Measurements from ENCODE around the gene SF3A1. TPM values are rescaled to one million over a fixed set of nuclear protein-coding genes. Genes with fewer than 3 reads are reported as not detected.

The SF3A1 gene
- total and polyA plus RNA-seq, 9 of the 15 experiments (the other 6 are each of a cell fraction or from before 2014, with no cell fraction given), result 6.7 to 228 (median 13.0) TPM

GRCh38 chr22:30390974-30391691 is 34.4 kb upstream of the SF3A1 start:
- H3K4me3 ChIP-seq, result no peak overlapping the region
- no peaks in the 10 kb centered on the region for H3K9me1 ChIP-seq (ENCODE audit: control insufficient read depth, insufficient read depth, low read length)
- no TSS peak for BruUV-seq (replicated peaks)
- H3K36me3 ChIP-seq (ENCODE audit: control insufficient read depth, insufficient read depth, low read length), result no peaks in the 10 kb centered on the region
- no peak overlapping the region; a peak in 1 of 4 replicates for H3K9ac ChIP-seq (ENCODE audit: insufficient read depth in 1 of 2, low read depth in 2 of 2, low read length in 2 of 2)
- H3K4me1 ChIP-seq (replicated peaks in 1 of 2; ENCODE audit: control insufficient read depth in 2 of 2, insufficient read depth in 2 of 2, low read length in 2 of 2), result peaks cover 12 to 37% of the 10 kb centered on the region in 2 experiments; a peak in 4 of 5 replicates
- H3K4me2 ChIP-seq (ENCODE audit: insufficient read depth, low read length), result 0 out of 2 replicates have a peak overlapping the region, but pooled peaks have one; percentile 6
- intact Hi-C loops (cut with micrococcal nuclease), result loop anchor here (1.0 to 5.0 kb wide), 4 partner anchors 35 to 366 kb away; no protein-coding TSS in a partner anchor
- ChIA-PET POLR2A (interaction anchor here (0.9 to 1.8 kb wide), 3 partner anchors 19 to 103 kb away, joined by 3 to 4 read pairs (median 4); no protein-coding TSS in a partner anchor), CTCF (ENCODE audit: low intra/inter-chr PET ratio) (interaction anchor here (0.5 to 2.2 kb wide), 9 partner anchors 34 to 529 kb away, joined by 3 to 24 read pairs (median 4); no protein-coding TSS in a partner anchor)
- peak overlapping the region; percentile 48 for H3K27ac ChIP-seq (ENCODE audit: extremely low read depth, low read depth, low read length)
- no peaks in the 10 kb centered on the region for H3K27me3 ChIP-seq (ENCODE audit: control insufficient read depth in 2 of 2, insufficient read depth in 2 of 2, low read length in 2 of 2)
- H3K79me2 ChIP-seq (ENCODE audit: control insufficient read depth, insufficient read depth, low read length), result no peaks in the 10 kb centered on the region
- no peaks in the 10 kb centered on the region for H4K20me1 ChIP-seq (replicated peaks; ENCODE audit: control insufficient read depth, insufficient read depth, low read length)
- peak; percentile 52 to 88 (median 63) for DNase-seq (ENCODE audit: extremely low read depth in 1 of 4, low spot score in 3 of 4)
- peaks cover 8% of the 10 kb centered on the region; the same call in 1 of the 2 replicates for H3K9me3 ChIP-seq (replicated peaks; ENCODE audit: control insufficient read depth, insufficient read depth, low read depth, low read length)
- 9% methylated on average over 4 of the region's 5 CpGs for WGBS (ENCODE audit: insufficient coverage, low coverage, missing lambda C conversion rate)
- peak overlapping the region; percentile 41 for H2AFZ ChIP-seq (ENCODE audit: low read depth, low read length)
- peak; percentile 78 for ATAC-seq
- in situ Hi-C loops (cut with MboI), result loop anchor here (5.0 to 25.0 kb wide), 5 partner anchors 36 to 364 kb away; partner anchors contain the start of genes MTFP1 and OSM
- FAIRE-seq, result peak; percentile 94
- no peak for TF ChIP-seq CHD2 (IDR thresholded peaks at IDR 0.05; ENCODE audit: low read depth, low read length)
- TF ChIP-seq, protein P1, sequence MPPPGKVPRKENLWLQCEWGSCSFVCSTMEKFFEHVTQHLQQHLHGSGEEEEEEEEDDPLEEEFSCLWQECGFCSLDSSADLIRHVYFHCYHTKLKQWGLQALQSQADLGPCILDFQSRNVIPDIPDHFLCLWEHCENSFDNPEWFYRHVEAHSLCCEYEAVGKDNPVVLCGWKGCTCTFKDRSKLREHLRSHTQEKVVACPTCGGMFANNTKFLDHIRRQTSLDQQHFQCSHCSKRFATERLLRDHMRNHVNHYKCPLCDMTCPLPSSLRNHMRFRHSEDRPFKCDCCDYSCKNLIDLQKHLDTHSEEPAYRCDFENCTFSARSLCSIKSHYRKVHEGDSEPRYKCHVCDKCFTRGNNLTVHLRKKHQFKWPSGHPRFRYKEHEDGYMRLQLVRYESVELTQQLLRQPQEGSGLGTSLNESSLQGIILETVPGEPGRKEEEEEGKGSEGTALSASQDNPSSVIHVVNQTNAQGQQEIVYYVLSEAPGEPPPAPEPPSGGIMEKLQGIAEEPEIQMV (tag; conservative IDR thresholded peaks at IDR 0.05; ENCODE audit: low read depth), result no peak
- peak; percentile 85 for TF ChIP-seq SMC3 (conservative IDR thresholded peaks at IDR 0.05; ENCODE audit: insufficient read depth, low read depth, low read length)
- TF ChIP-seq JUNB (CRISPR knock-in tag; conservative IDR thresholded peaks at IDR 0.05), result no peak
- TF ChIP-seq SRF (CRISPR knock-in tag; IDR thresholded peaks at IDR 0.05), result no peak
- TF ChIP-seq RBM14 (IDR thresholded peaks at IDR 0.05; ENCODE audit: borderline replicate concordance, insufficient read depth, low read depth, low read length), result no peak
- TF ChIP-seq RBM15 (IDR thresholded peaks at IDR 0.05; ENCODE audit: insufficient read depth, low read length), result no peak
- TF ChIP-seq, protein P2, sequence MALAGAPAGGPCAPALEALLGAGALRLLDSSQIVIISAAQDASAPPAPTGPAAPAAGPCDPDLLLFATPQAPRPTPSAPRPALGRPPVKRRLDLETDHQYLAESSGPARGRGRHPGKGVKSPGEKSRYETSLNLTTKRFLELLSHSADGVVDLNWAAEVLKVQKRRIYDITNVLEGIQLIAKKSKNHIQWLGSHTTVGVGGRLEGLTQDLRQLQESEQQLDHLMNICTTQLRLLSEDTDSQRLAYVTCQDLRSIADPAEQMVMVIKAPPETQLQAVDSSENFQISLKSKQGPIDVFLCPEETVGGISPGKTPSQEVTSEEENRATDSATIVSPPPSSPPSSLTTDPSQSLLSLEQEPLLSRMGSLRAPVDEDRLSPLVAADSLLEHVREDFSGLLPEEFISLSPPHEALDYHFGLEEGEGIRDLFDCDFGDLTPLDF (CRISPR knock-in tag; IDR thresholded peaks at IDR 0.05), result no peak
- no peak for TF ChIP-seq FOXP4 (CRISPR knock-in tag; IDR thresholded peaks at IDR 0.05; ENCODE audit: borderline replicate concordance)
- TF ChIP-seq HNRNPUL1 (IDR thresholded peaks at IDR 0.05; ENCODE audit: low read length), result no peak
- TF ChIP-seq, protein P3, sequence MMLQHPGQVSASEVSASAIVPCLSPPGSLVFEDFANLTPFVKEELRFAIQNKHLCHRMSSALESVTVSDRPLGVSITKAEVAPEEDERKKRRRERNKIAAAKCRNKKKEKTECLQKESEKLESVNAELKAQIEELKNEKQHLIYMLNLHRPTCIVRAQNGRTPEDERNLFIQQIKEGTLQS (IDR thresholded peaks at IDR 0.05), result peak; percentile 65
- TF ChIP-seq, protein P3 (CRISPR knock-in tag; conservative IDR thresholded peaks at IDR 0.05), result no peak
- no peak for TF ChIP-seq NFE2 (IDR thresholded peaks at IDR 0.05; ENCODE audit: low read depth)

All from K562 (cell line).